Stimulated activated naive CD8-positive, alpha-beta T cell treated with anti-CD3 and anti-CD28 coated beads, Interleukin-15, Interleukin-2, amounts not matched to agents 100 ng/mL and 50 ng/mL, for 24 hours (primary cell): ENCODE measurements around the gene DNAJB1.
A peak's percentile ranks its signal among the peaks of the same experiment; 100 is the strongest.
"Not testable (repeated sequence)": the region's sequence is repeated elsewhere in the genome, so short reads cannot be mapped to it uniquely, and the experiment has no call there.

Experiments
- H3K27ac Mint-ChIP-seq: one replicate; pipeline ENCODE4 v1.8.0; 2021; ENCODE audit warnings: mild to moderate bottlenecking, mixed read lengths
- H3K27me3 Mint-ChIP-seq: one replicate; pipeline ENCODE4 v1.8.0; 2021; ENCODE audit warnings: mixed read lengths
- H3K36me3 Mint-ChIP-seq: one replicate; pipeline ENCODE4 v1.8.0; 2021; ENCODE audit warnings: low read depth, mixed read lengths
- H3K4me1 Mint-ChIP-seq: one replicate; pipeline ENCODE4 v1.8.0; 2021; ENCODE audit warnings: low read depth, mixed read lengths
- H3K4me3 Mint-ChIP-seq: one replicate; pipeline ENCODE4 v1.8.0; 2021; ENCODE audit warnings: mild to moderate bottlenecking, mixed read lengths
- H3K9me3 Mint-ChIP-seq: one replicate; pipeline ENCODE4 v1.8.0; 2021; ENCODE audit warnings: mixed read lengths

Gene DNAJB1

GRCh38 chr19:14541979-14542378 is 23.8 kb upstream of the DNAJB1 start:
- not testable (repeated sequence) for H3K36me3 Mint-ChIP-seq, H3K27ac Mint-ChIP-seq, H3K27me3 Mint-ChIP-seq, H3K9me3 Mint-ChIP-seq, H3K4me3 Mint-ChIP-seq
- peaks cover 13% of the 10 kb centered on the region for H3K4me1 Mint-ChIP-seq

GRCh38 chr19:14540741-14541525 is 22.7 kb upstream of the DNAJB1 start:
- peaks cover 22% of the 10 kb centered on the region for H3K4me1 Mint-ChIP-seq
- H3K36me3 Mint-ChIP-seq, result peaks cover 5% of the 10 kb centered on the region
- H3K4me3 Mint-ChIP-seq, result no peak overlapping the region
- H3K27ac Mint-ChIP-seq, result no peak overlapping the region
- H3K27me3 Mint-ChIP-seq, result no peaks in the 10 kb centered on the region
- H3K9me3 Mint-ChIP-seq, result no peaks in the 10 kb centered on the region

- H3K9me3 Mint-ChIP-seq, result no peaks in the 10 kb centered on the region
- no peak overlapping the region for H3K27ac Mint-ChIP-seq
- H3K36me3 Mint-ChIP-seq, result peaks cover 14% of the 10 kb centered on the region
- H3K27me3 Mint-ChIP-seq, result no peaks in the 10 kb centered on the region
- no peak overlapping the region for H3K4me3 Mint-ChIP-seq
- peaks cover 38% of the 10 kb centered on the region for H3K4me1 Mint-ChIP-seq
Measured at GRCh38 chr19:14536926-14537692, 18.9 kb upstream of the DNAJB1 start.

GRCh38 chr19:14533450-14533849 is 15.3 kb upstream of the DNAJB1 start:
- peaks cover 59% of the 10 kb centered on the region for H3K4me1 Mint-ChIP-seq
- H3K36me3 Mint-ChIP-seq, result peaks cover 10% of the 10 kb centered on the region
- no peaks in the 10 kb centered on the region for H3K27me3 Mint-ChIP-seq
- no peak overlapping the region for H3K27ac Mint-ChIP-seq
- no peaks in the 10 kb centered on the region for H3K9me3 Mint-ChIP-seq
- H3K4me3 Mint-ChIP-seq, result no peak overlapping the region

- Mint-ChIP-seq H3K36me3 (peaks cover 10% of the 10 kb centered on the region), H3K27me3 (no peaks in the 10 kb centered on the region), H3K27ac (peak overlapping the region; percentile 1), H3K4me3 (peak overlapping the region; percentile 94), H3K4me1 (peaks cover 43% of the 10 kb centered on the region), H3K9me3 (no peaks in the 10 kb centered on the region)
Measured at GRCh38 chr19:14530506-14530905, 12.3 kb upstream of the DNAJB1 start.

- H3K4me3 Mint-ChIP-seq, result peak overlapping the region; percentile 94
- H3K4me1 Mint-ChIP-seq, result peaks cover 42% of the 10 kb centered on the region
- H3K36me3 Mint-ChIP-seq, result peaks cover 10% of the 10 kb centered on the region
- peak overlapping the region; percentile 93 for H3K27ac Mint-ChIP-seq
- H3K9me3 Mint-ChIP-seq, result no peaks in the 10 kb centered on the region
- H3K27me3 Mint-ChIP-seq, result no peaks in the 10 kb centered on the region
Measured at GRCh38 chr19:14530005-14530348, 11.8 kb upstream of the DNAJB1 start.

GRCh38 chr19:14529254-14530004 is 11.2 kb upstream of the DNAJB1 start, which contains the start of gene TECR:
Gene TECR, plus strand, starts transcription at chr19:14529594. Its CDS starts 103 bp downstream, at chr19:14529697.
- Mint-ChIP-seq H3K27ac (peak within 1 kb of the TSS; percentile 96), H3K9me3 (no peaks in the 10 kb centered on the region), H3K27me3 (no peaks in the 10 kb centered on the region), H3K36me3 (peaks cover 10% of the 10 kb centered on the region), H3K4me3 (peak within 1 kb of the TSS; percentile 94), H3K4me1 (peaks cover 38% of the 10 kb centered on the region)

GRCh38 chr19:14528419-14529253 is 10.4 kb upstream of the DNAJB1 start:
- peak overlapping the region; percentile 96 for H3K27ac Mint-ChIP-seq
- H3K36me3 Mint-ChIP-seq, result peaks cover 10% of the 10 kb centered on the region
- H3K27me3 Mint-ChIP-seq, result no peaks in the 10 kb centered on the region
- peak overlapping the region; percentile 94 for H3K4me3 Mint-ChIP-seq
- H3K9me3 Mint-ChIP-seq, result no peaks in the 10 kb centered on the region
- H3K4me1 Mint-ChIP-seq, result peaks cover 42% of the 10 kb centered on the region

GRCh38 chr19:14526423-14526822 is 8.2 kb upstream of the DNAJB1 start:
- H3K4me3 Mint-ChIP-seq, result no peak overlapping the region
- H3K36me3 Mint-ChIP-seq, result no peaks in the 10 kb centered on the region
- no peak overlapping the region for H3K27ac Mint-ChIP-seq
- no peaks in the 10 kb centered on the region for H3K27me3 Mint-ChIP-seq
- peaks cover 46% of the 10 kb centered on the region for H3K4me1 Mint-ChIP-seq
- no peaks in the 10 kb centered on the region for H3K9me3 Mint-ChIP-seq

- Mint-ChIP-seq H3K4me3 (no peak overlapping the region), H3K27me3 (no peaks in the 10 kb centered on the region), H3K9me3 (no peaks in the 10 kb centered on the region), H3K4me1 (peaks cover 43% of the 10 kb centered on the region), H3K27ac (no peak overlapping the region), H3K36me3 (no peaks in the 10 kb centered on the region)
Measured at GRCh38 chr19:14525729-14526128, 7.5 kb upstream of the DNAJB1 start.

GRCh38 chr19:14520543-14520942 is 2.3 kb upstream of the DNAJB1 start:
- Mint-ChIP-seq H3K27me3 (no peaks in the 10 kb centered on the region), H3K9me3 (no peaks in the 10 kb centered on the region), H3K27ac (peak overlapping the region; percentile 92), H3K4me1 (peaks cover 63% of the 10 kb centered on the region), H3K4me3 (no peak overlapping the region), H3K36me3 (peaks cover 19% of the 10 kb centered on the region)

GRCh38 chr19:14519860-14520407 is 1.7 kb upstream of the DNAJB1 start:
- Mint-ChIP-seq H3K4me3 (peak overlapping the region; percentile 90), H3K36me3 (peaks cover 25% of the 10 kb centered on the region), H3K27me3 (no peaks in the 10 kb centered on the region), H3K9me3 (no peaks in the 10 kb centered on the region), H3K27ac (peak overlapping the region; percentile 92), H3K4me1 (peaks cover 69% of the 10 kb centered on the region)

GRCh38 chr19:14519245-14519859 is 1.2 kb upstream of the DNAJB1 start:
- H3K27ac Mint-ChIP-seq, result peak overlapping the region; percentile 92
- no peaks in the 10 kb centered on the region for H3K27me3 Mint-ChIP-seq
- H3K36me3 Mint-ChIP-seq, result peaks cover 31% of the 10 kb centered on the region
- H3K4me1 Mint-ChIP-seq, result peaks cover 75% of the 10 kb centered on the region
- H3K9me3 Mint-ChIP-seq, result no peaks in the 10 kb centered on the region
- peak overlapping the region; percentile 90 for H3K4me3 Mint-ChIP-seq

GRCh38 chr19:14517446-14517839 is 754 bp downstream of the DNAJB1 start:
- peaks cover 61% of the 10 kb centered on the region for H3K4me1 Mint-ChIP-seq
- peak overlapping the region; percentile 90 for H3K27ac Mint-ChIP-seq
- peak overlapping the region; percentile 90 for H3K4me3 Mint-ChIP-seq
- no peaks in the 10 kb centered on the region for H3K27me3 Mint-ChIP-seq
- no peaks in the 10 kb centered on the region for H3K9me3 Mint-ChIP-seq
- peaks cover 39% of the 10 kb centered on the region for H3K36me3 Mint-ChIP-seq
